ENCODE data around the gene C1orf56. TPM values are rescaled to one million over a fixed set of nuclear protein-coding genes. Genes with fewer than 3 reads are reported as not detected.

The C1orf56 gene
- total and polyA plus RNA-seq, 10 of the 15 experiments (the other 5 are each of a cell fraction or from before 2014, with no cell fraction given), result 0.22 to 15.5 (median 1.5) TPM

DNA sequence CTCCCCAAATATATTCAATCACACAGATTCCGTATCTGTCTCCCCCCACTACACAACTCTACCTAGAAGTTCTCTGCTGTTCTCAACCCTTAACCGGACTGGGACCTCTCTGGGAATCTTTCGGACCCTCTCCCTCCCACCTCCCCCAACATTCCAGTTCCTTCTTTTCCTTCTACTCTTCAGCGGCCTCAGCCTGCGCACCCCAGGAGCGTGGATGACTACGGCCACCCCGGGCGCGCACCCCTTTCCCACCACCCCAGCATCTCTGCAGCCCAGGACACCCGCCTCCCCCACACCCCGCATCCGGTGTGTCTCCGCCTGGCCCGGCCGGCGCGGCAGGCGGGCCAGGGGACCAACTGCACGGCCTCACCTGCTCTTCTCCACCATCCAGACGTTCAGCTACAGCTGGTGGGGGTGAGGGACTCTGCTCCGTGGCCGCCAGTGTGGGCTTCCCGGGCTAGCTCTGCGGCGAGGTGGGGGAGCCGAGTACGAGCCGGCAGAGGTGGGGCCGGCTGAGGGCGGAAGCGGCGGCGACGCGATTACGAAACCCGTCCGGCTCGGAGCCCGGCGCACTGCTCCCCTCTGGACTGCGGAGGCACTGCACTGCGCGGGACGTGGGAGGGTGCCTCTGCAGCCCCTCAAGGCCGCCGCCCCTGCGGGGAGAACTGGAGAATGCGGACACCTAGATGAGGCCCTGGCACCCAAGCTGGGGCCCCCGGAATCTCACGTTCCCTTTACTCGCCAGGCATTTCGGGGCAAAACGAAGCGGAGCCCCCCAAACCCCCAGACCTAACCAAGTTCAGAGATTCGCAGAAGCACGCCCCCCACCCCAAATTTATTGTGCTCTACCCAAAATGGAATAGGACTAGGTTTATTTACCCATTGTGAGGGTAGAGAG lies 11.8 kb downstream of the C1orf56 start, which contains the start of gene CDC42SE1:
Gene CDC42SE1 (minus strand): TSS at position 514 of the 898 bp plus-strand sequence. CDS start 3,892 bp downstream, outside the sequence.
- WGBS (ENCODE audit: insufficient coverage, insufficient replicate concordance, low lambda C conversion rate, missing lambda C conversion rate), result 2% methylated on average over 57 of the region's 58 CpGs
- Histone ChIP-seq H3K79me2 (ENCODE audit: control insufficient read depth, insufficient read depth, low read length) (peaks cover 55% of the 10 kb centered on the region), H4K20me1 (ENCODE audit: control insufficient read depth, insufficient read depth) (peaks cover 3% of the 10 kb centered on the region; the same call in 1 of the 2 replicates), H3K9me3 (replicated peaks; ENCODE audit: control insufficient read depth, insufficient read depth, low read length) (no peaks in the 10 kb centered on the region), H3K27me3 (replicated peaks in 1 of 2; ENCODE audit: control insufficient read depth in 2 of 2, insufficient read depth in 2 of 2, low read length in 1 of 2) (no peaks in the 10 kb centered on the region), H2AFZ (ENCODE audit: control insufficient read depth, low read depth, low read length) (peak within 1 kb of the TSS; percentile 95), H3K9ac (ENCODE audit: control insufficient read depth, insufficient read depth, low read length) (peak within 1 kb of the TSS; percentile 94), H3K4me3 (peak within 1 kb of the TSS; percentile 93), H3K4me2 (ENCODE audit: control insufficient read depth, insufficient read depth) (peak within 1 kb of the TSS; percentile 74), H3K36me3 (ENCODE audit: control insufficient read depth in 2 of 2, insufficient read depth in 2 of 2, low read length in 1 of 2) (peaks cover 8 to 20% of the 10 kb centered on the region in 2 experiments), H3K4me1 (ENCODE audit: control insufficient read depth, insufficient read depth, low read length) (peaks cover 28% of the 10 kb centered on the region), H3K27ac (ENCODE audit: control insufficient read depth, insufficient read depth) (peak within 1 kb of the TSS; percentile 97)
- RAD21 ChIA-PET (ENCODE audit: unreplicated experiment), result interaction anchor here (0.9 to 1.9 kb wide), 4 partner anchors 12 to 222 kb away, joined by 3 to 8 read pairs (median 4); partner anchors contain the start of gene TNFAIP8L2
- ATAC-seq, result peak; percentile 86
- POLR2A ChIA-PET, result interaction anchor here (0.6 to 5.8 kb wide), 8 partner anchors 11 to 323 kb away, joined by 3 to 65 read pairs (median 4); partner anchors contain the start of genes C1orf56, GABPB2, SETDB1 and VPS72
- SMC1A ChIA-PET (ENCODE audit: uncharacterized antibody, unreplicated experiment), result interaction anchor here (0.9 to 3.6 kb wide), 6 partner anchors 17 to 98 kb away, joined by 3 to 12 read pairs (median 6); partner anchors contain the start of genes MINDY1 and TNFAIP8L2
- in situ Hi-C loops (cut with MboI) (no loop called here), intact Hi-C loops (cut with micrococcal nuclease; ENCODE audit: unreplicated experiment) (loop anchor here (1.0 to 2.0 kb wide), 2 partner anchors 11 to 35 kb away; partner anchors contain the start of gene GABPB2)
- BruUV-seq (replicated peaks), result no TSS peak
- DNase-seq (ENCODE audit: low read depth, low spot score), result peak; percentile 55
- peak; percentile 86 for FAIRE-seq
- CTCF ChIA-PET, result interaction anchor here (0.6 to 7.4 kb wide), 14 partner anchors 9 to 362 kb away, joined by 3 to 76 read pairs (median 4); partner anchors contain the start of genes C1orf56, GABPB2, GOLPH3L and MINDY1
- TF ChIP-seq KDM1A (IDR thresholded peaks at IDR 0.05; ENCODE audit: borderline replicate concordance) (no peak), HDAC6 (IDR thresholded peaks at IDR 0.05; ENCODE audit: unreplicated experiment) (no peak), MTA3 (IDR thresholded peaks at IDR 0.05; ENCODE audit: borderline replicate concordance, low read length) (no peak), ZNF24 (IDR thresholded peaks at IDR 0.05) (no peak), ZNF207 (IDR thresholded peaks at IDR 0.05; ENCODE audit: borderline replicate concordance) (peak; percentile 81; the same call in 1 of the 2 replicates), POLR2AphosphoS5 (IDR thresholded peaks at IDR 0.05; ENCODE audit: low read length) (peak; percentile 92), IKZF2 (IDR thresholded peaks at IDR 0.05) (peak in 1 of 2 experiments; percentile 68; a peak in 2 of 4 replicates), SPI1 (IDR thresholded peaks at IDR 0.05; ENCODE audit: borderline replicate concordance, insufficient read depth, low read depth, low read length) (peak; percentile 49; the same call in 1 of the 2 replicates), NR2F1 (conservative IDR thresholded peaks at IDR 0.05) (peak; percentile 68), BHLHE40 (IDR thresholded peaks at IDR 0.05; ENCODE audit: borderline replicate concordance in 1 of 2, low read depth in 2 of 2, low read length in 1 of 2) (peak; percentile 19 to 63; a peak in 2 of 4 replicates), CEBPB (IDR thresholded peaks at IDR 0.05; ENCODE audit: borderline replicate concordance in 1 of 2, low read depth in 2 of 2, low read length in 2 of 2) (peak in 1 of 2 experiments; percentile 81; a peak in 1 of 4 replicates), ZNF217 (IDR thresholded peaks at IDR 0.05) (0 out of 2 replicates have a peak, but pooled peaks have one; percentile 20), ATF7 (IDR thresholded peaks at IDR 0.05; ENCODE audit: low read depth) (peak; percentile 65), RUNX3 (IDR thresholded peaks at IDR 0.05; ENCODE audit: low read length) (peak; percentile 61), SMAD5 (IDR thresholded peaks at IDR 0.05; ENCODE audit: low read depth) (peak; percentile 71; the same call in 1 of the 2 replicates), NFIC (IDR thresholded peaks at IDR 0.05; ENCODE audit: low read depth, low read length) (no peak)
- TF ChIP-seq, protein P1, sequence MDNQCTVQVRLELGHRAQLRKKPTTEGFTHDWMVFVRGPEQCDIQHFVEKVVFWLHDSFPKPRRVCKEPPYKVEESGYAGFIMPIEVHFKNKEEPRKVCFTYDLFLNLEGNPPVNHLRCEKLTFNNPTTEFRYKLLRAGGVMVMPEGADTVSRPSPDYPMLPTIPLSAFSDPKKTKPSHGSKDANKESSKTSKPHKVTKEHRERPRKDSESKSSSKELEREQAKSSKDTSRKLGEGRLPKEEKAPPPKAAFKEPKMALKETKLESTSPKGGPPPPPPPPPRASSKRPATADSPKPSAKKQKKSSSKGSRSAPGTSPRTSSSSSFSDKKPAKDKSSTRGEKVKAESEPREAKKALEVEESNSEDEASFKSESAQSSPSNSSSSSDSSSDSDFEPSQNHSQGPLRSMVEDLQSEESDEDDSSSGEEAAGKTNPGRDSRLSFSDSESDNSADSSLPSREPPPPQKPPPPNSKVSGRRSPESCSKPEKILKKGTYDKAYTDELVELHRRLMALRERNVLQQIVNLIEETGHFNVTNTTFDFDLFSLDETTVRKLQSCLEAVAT (IDR thresholded peaks at IDR 0.05), result peak; percentile 73; the same call in 1 of the 2 replicates
- TF ChIP-seq, protein P2, sequence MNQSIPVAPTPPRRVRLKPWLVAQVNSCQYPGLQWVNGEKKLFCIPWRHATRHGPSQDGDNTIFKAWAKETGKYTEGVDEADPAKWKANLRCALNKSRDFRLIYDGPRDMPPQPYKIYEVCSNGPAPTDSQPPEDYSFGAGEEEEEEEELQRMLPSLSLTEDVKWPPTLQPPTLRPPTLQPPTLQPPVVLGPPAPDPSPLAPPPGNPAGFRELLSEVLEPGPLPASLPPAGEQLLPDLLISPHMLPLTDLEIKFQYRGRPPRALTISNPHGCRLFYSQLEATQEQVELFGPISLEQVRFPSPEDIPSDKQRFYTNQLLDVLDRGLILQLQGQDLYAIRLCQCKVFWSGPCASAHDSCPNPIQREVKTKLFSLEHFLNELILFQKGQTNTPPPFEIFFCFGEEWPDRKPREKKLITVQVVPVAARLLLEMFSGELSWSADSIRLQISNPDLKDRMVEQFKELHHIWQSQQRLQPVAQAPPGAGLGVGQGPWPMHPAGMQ (IDR thresholded peaks at IDR 0.05; ENCODE audit: borderline replicate concordance), result no peak
- TF ChIP-seq, protein P3, sequence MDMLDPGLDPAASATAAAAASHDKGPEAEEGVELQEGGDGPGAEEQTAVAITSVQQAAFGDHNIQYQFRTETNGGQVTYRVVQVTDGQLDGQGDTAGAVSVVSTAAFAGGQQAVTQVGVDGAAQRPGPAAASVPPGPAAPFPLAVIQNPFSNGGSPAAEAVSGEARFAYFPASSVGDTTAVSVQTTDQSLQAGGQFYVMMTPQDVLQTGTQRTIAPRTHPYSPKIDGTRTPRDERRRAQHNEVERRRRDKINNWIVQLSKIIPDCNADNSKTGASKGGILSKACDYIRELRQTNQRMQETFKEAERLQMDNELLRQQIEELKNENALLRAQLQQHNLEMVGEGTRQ (IDR thresholded peaks at IDR 0.05; ENCODE audit: borderline replicate concordance, low read depth, low read length), result no peak

All from GM12878 (cell line).